Measurements from ENCODE around the gene OR2H1.

The OR2H1 gene

DNA sequence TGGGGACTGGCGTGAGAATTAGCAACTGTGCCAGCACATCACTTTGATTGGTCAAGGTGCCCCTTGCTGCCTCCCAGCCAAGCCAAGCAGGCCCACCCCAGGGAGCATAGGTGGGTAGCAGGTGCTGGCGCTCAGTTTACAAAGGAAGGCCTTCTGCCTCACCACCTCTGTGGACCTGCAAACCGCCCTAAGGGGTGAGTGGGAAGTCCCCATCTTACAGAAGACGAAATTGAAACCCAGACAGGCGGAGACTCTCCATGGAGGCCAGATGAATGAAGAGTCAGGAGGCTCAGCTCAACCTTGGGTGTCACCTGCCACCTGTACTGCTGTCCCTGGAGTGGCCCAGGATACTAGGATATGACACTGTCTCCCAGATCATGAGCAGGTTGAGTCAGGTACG lies 52.3 kb downstream of the OR2H1 start:
- H3K4me3 ChIP-seq (ENCODE audit: low read depth, low read length), result no peak overlapping the region

- H3K4me3 ChIP-seq (ENCODE audit: low read depth, low read length), result no peak overlapping the region
Measured at GRCh38 chr6:29509711-29510110, 52.8 kb downstream of the OR2H1 start.

GRCh38 chr6:29510202-29510601 lies 53.2 kb downstream of the OR2H1 start:
- H3K4me3 ChIP-seq (ENCODE audit: low read depth, low read length), result no peak overlapping the region

DNA sequence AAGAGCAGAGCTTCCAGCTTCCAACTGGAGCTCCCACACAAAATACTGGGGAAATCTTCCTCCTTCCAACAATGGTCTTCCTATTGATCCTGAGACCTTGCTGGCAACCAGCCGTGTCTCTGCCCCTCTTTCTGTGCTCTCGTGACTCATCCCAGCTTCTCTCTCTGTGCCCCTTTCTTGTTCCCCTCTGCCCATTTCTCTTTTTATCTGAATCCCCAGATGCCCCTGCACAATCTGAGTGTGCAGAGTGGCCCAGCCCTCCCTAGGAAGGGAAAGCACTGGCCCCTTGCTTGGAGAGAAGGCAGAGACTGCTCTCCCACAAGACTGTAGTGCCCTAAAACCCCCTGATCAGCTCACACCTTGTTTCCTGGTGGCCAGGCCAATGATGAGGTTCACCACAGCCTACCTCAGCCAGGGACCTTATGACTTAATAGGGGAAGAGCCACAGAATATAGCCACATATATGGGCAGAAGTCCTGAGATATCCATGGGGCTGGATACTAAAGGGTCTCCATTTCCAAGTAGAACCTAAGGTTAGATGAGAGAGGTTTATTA lies 53.9 kb downstream of the OR2H1 start:
- no peak overlapping the region for H3K4me3 ChIP-seq (ENCODE audit: low read depth, low read length)
